ENCODE data around the gene IPO4. TPM values are rescaled to one million over a fixed set of nuclear protein-coding genes. Genes with fewer than 3 reads are reported as not detected.

Gene IPO4
- total RNA-seq, 4 donors from 2014 or later, result 28.1 to 49.0 (median 31.3) TPM

GRCh38 chr14:24136684-24137528, 51.7 kb downstream of the IPO4 start:
- TF ChIP-seq POLR2A (IDR thresholded peaks at IDR 0.05) (no peak), CTCF (IDR thresholded peaks at IDR 0.05) (no peak)
- H3K27me3 ChIP-seq, result no peaks in the 10 kb centered on the region
- H3K4me1 ChIP-seq, result peaks cover 18 to 24% of the 10 kb centered on the region in 2 donors
- DNase-seq, result no peak
- H3K27ac ChIP-seq, result peak overlapping the region; percentile 72 to 81 (median 80)
- intact Hi-C loops (cut with DNase I), result no loop called here
- WGBS, 2 donors, result 33 to 41% methylated on average over 13 of the region's 13 CpGs
- H3K9me3 ChIP-seq, result no peaks in the 10 kb centered on the region
- H3K36me3 ChIP-seq, result peaks cover 14 to 15% of the 10 kb centered on the region in 2 donors
- peak overlapping the region; percentile 83 to 94 (median 92) for H3K4me3 ChIP-seq (replicated peaks in 1 of 3)

- Histone ChIP-seq H3K36me3 (peaks cover 14 to 15% of the 10 kb centered on the region in 2 donors), H3K9me3 (no peaks in the 10 kb centered on the region), H3K27me3 (no peaks in the 10 kb centered on the region), H3K4me1 (peaks cover 17 to 23% of the 10 kb centered on the region in 2 donors), H3K4me3 (replicated peaks in 1 of 3) (peak within 1 kb of the TSS; percentile 83 to 94 (median 92)), H3K27ac (peak within 1 kb of the TSS; percentile 72 to 81 (median 80))
- 0% methylated on average over 9 to 20 of the region's 75 CpGs for WGBS, 2 donors
- intact Hi-C loops (cut with DNase I), result no loop called here
- TF ChIP-seq CTCF (IDR thresholded peaks at IDR 0.05) (no peak), POLR2A (IDR thresholded peaks at IDR 0.05) (peak; percentile 29 to 71)
- DNase-seq, result peak; percentile 94
Observed at GRCh38 chr14:24135834-24136683, 52.6 kb downstream of the IPO4 start, which contains the start of gene PSME1. PSME1 (plus strand) TSS chr14:24136194; CDS start chr14:24136263, 69 bp downstream.

- H3K36me3 ChIP-seq, result peaks cover 14 to 15% of the 10 kb centered on the region in 2 donors
- peak overlapping the region; percentile 52 to 80 (median 62) for H3K27ac ChIP-seq
- TF ChIP-seq POLR2A (IDR thresholded peaks at IDR 0.05) (no peak), CTCF (IDR thresholded peaks at IDR 0.05) (no peak)
- peak overlapping the region in 2 of 3 donors; percentile 10 to 83 for H3K4me3 ChIP-seq (replicated peaks in 1 of 3)
- intact Hi-C loops (cut with DNase I), result no loop called here
- 4 to 6% methylated on average over 8 of the region's 9 CpGs for WGBS, 2 donors
- no peaks in the 10 kb centered on the region for H3K9me3 ChIP-seq
- peaks cover 17 to 27% of the 10 kb centered on the region in 2 donors for H3K4me1 ChIP-seq
- no peak for DNase-seq
- H3K27me3 ChIP-seq, result no peaks in the 10 kb centered on the region
Observed at GRCh38 chr14:24135584-24135833, 53.1 kb downstream of the IPO4 start.

- no peaks in the 10 kb centered on the region for H3K9me3 ChIP-seq
- H3K36me3 ChIP-seq, result peaks cover 7 to 12% of the 10 kb centered on the region in 2 donors
- DNase-seq, result no peak
- TF ChIP-seq POLR2A (IDR thresholded peaks at IDR 0.05) (no peak), CTCF (IDR thresholded peaks at IDR 0.05) (no peak)
- no peak overlapping the region for H3K4me3 ChIP-seq (replicated peaks in 1 of 3)
- no peaks in the 10 kb centered on the region for H3K27me3 ChIP-seq
- whole genome bisulfite sequencing, 2 donors, result 93 to 95% methylated on average over 1 of the region's 1 CpG
- H3K27ac ChIP-seq, result no peak overlapping the region
- peaks cover 11 to 14% of the 10 kb centered on the region in 2 donors for H3K4me1 ChIP-seq
- intact Hi-C loops (cut with DNase I), result no loop called here
Observed at GRCh38 chr14:24133735-24134134, 54.9 kb downstream of the IPO4 start.
